MG63 (cell line): ENCODE measurements around the gene HOXB6. TPM values are rescaled to one million over a fixed set of nuclear protein-coding genes. Genes with fewer than 3 reads are reported as not detected.

ENCODE experiments used
- DNase-seq: peaks from one replicate; pipeline ENCODE4 v3.0.0-alpha.2; 2020
- H3K27me3 ChIP-seq: fragments of 250-450 bp; sonication (Bioruptor Pico); 2 replicates; pipeline ENCODE4 v1.5.1; 2020; ENCODE audit warnings: mild to moderate bottlenecking, moderate library complexity
- H3K36me3 ChIP-seq: fragments of 250-450 bp; sonication (Bioruptor Pico); 2 replicates; pipeline ENCODE4 v1.5.1; 2020; ENCODE audit warnings: mild to moderate bottlenecking, moderate library complexity
- H3K4me3 ChIP-seq: fragments of 250-450 bp; sonication (Bioruptor Pico); 2 replicates; pipeline ENCODE4 v1.5.1; 2020; ENCODE audit warnings: mild to moderate bottlenecking, moderate library complexity
- H3K9me3 ChIP-seq: fragments of 250-450 bp; sonication (Bioruptor Pico); 2 replicates; pipeline ENCODE4 v1.5.1; 2020; ENCODE audit warnings: mild to moderate bottlenecking, moderate library complexity
- total RNA-seq: library from RNA; depleted of rRNA; stranded (reverse); fragments of >200 nt; shearing (Covaris generic); gene quantifications from 2 replicates; pipeline ENCODE4 v1.2.3, GENCODE V29; 2014; ENCODE audit warnings: low replicate concordance

HOXB6 gene
- total RNA-seq, 1 experiment from 2014 or later: 7.0 TPM

DNA sequence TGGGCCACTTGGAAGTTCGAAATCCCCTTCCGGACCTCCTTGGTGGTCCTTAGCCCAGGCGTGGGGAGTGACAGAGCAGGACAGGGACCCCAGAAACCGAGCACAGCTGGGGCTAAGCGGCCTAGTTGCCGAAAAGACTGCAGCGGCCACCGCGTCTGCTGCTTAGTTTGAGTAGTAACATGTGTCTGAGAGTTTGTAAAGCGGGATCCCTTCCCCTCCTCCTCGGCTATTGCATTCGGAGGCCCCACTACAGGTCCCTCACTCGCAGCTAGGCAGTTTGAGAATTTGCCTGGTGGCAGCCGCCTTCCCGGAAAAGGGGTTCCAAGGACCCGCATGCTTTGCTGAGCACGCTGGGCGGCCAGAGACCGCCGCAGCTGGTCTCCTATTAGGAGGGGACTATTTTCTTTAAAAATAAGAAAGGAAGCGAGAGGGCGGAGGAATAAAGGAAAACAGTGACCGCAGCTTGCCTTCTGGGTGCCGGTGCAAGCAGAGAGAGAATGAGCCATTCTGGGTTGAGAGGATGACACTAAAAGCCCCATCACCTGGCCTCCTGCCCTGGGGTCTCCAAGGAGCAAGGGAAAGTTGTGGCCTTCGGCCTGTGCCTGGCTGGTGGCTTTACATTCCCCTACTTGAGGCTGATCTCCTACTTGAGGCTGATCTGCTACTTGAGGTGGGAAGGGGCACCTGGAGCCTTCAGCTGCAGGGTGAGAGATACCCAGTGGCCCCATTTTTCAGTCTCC, 10.1 kb downstream of the HOXB6 start:
- Histone ChIP-seq H3K4me3 (no peak overlapping the region), H3K27me3 (no peaks in the 10 kb centered on the region), H3K36me3 (peaks cover 49% of the 10 kb centered on the region), H3K9me3 (no peaks in the 10 kb centered on the region)
- no peak for DNase-seq

GRCh38 chr17:48593840-48594537, 10.8 kb downstream of the HOXB6 start:
- H3K36me3 ChIP-seq: peaks cover 49% of the 10 kb centered on the region
- DNase-seq: peak; percentile 88
- H3K9me3 ChIP-seq: no peaks in the 10 kb centered on the region
- H3K4me3 ChIP-seq: peak overlapping the region; percentile 28; the same call in 1 of the 2 replicates
- H3K27me3 ChIP-seq: no peaks in the 10 kb centered on the region

DNA sequence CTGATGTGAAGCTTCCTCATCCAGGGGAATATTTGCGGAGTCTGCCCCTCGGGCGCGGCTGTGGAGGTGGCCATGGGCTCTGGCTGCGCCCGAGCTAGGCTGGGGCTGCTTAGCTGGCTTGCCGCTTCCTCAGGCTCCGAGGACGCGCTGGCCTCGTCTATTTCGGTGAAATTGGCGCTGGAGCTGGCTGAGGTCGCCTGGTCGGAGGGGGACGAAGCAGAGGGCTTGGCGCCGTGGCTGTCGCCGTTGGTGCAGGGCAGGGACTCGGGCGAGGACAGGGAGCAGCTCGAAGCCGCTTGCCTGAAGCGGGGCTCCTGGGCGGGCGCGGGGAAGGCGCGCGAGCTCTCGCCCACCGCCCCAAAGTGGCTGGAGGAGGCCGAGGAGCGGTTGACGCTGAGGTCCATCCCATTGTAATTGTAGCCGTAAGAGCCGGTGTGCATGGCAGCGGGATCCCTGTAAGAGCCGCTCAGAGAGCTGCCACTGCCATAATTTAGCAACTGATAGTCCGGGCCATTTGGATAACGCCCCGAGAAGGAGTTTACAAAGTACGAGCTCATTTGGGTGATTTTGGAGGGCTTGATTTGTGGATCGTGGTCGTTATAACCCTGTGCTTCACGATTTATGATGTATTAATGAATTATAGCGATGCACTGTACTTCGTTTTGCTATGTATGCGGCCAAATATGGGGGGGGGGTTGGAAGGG, 11.5 kb downstream of the HOXB6 start, which contains the start of gene HOXB5:
Gene HOXB5 (minus strand): TSS at position 654 of the 704 bp plus-strand sequence. CDS start 97 bp downstream, at position 557.
- no peak for DNase-seq
- Histone ChIP-seq H3K9me3 (no peaks in the 10 kb centered on the region), H3K27me3 (no peaks in the 10 kb centered on the region)

GRCh38 chr17:48592577-48592976, 12.2 kb downstream of the HOXB6 start:
- Histone ChIP-seq H3K36me3 (peaks cover 49% of the 10 kb centered on the region), H3K4me3 (no peak overlapping the region), H3K9me3 (no peaks in the 10 kb centered on the region), H3K27me3 (no peaks in the 10 kb centered on the region)
- DNase-seq: no peak

More for the DNA sequence above, 11.5 kb downstream of the HOXB6 start, which contains the start of gene HOXB5:
- peak within 1 kb of the TSS; percentile 28; the same call in 1 of the 2 replicates for H3K4me3 ChIP-seq
- H3K36me3 ChIP-seq: peaks cover 49% of the 10 kb centered on the region

DNA sequence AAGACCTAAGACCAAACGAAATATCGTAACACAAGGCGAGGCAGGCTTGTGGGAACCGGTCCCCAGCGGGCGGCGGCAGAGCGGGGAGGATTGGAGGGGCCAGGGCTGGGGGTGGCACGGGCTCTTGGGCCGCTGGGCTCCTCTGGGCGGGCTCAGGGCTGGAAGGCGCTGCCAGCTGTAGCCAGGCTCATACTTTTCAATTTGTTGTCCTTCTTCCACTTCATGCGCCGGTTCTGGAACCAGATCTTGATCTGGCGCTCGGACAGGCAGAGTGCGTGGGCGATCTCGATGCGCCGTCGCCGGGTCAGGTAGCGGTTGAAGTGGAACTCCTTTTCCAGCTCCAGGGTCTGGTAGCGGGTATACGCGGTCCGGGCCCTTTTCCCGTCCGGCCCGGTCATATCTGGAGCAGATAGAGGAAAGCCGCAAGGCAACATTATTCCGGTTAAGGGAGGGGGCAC, 12.7 kb downstream of the HOXB6 start:
- Histone ChIP-seq H3K36me3 (peaks cover 48% of the 10 kb centered on the region), H3K27me3 (no peaks in the 10 kb centered on the region), H3K4me3 (no peak overlapping the region), H3K9me3 (no peaks in the 10 kb centered on the region)
- no peak for DNase-seq

GRCh38 chr17:48591255-48592056, 13.3 kb downstream of the HOXB6 start:
- H3K9me3 ChIP-seq: no peaks in the 10 kb centered on the region
- H3K36me3 ChIP-seq: peaks cover 43% of the 10 kb centered on the region
- no peaks in the 10 kb centered on the region for H3K27me3 ChIP-seq
- DNase-seq: no peak
- no peak overlapping the region for H3K4me3 ChIP-seq

DNA sequence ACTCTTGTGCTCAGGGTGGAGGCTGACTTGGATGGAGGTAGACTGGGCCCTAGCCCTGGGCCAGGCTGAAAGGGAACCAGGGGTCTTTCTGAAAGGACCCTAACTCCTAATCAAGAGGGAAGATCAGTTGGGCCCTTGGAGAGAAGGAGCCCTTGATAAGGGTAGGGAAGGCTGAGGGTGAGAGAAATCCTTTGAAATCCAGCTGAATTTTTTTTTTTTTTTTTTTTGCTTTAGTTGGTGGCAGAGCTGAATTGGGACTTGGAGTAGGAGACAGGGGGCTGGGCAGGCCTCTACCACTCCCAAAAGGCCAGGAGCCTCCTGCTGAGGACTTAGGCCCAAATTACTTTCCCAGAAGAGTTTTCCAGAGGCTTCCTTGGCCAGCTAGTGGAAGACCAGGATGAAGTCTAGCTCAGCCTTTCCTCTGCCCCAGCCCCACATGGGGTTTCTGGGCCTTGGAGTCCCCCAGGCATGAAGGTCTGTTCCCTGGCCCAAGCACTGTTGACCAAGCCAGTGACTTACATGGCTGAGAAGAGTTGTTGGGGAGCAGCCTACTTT, 14.1 kb downstream of the HOXB6 start:
- H3K4me3 ChIP-seq: no peak overlapping the region
- H3K36me3 ChIP-seq: peaks cover 35% of the 10 kb centered on the region
- no peaks in the 10 kb centered on the region for H3K9me3 ChIP-seq
- H3K27me3 ChIP-seq: no peaks in the 10 kb centered on the region
- no peak for DNase-seq

DNA sequence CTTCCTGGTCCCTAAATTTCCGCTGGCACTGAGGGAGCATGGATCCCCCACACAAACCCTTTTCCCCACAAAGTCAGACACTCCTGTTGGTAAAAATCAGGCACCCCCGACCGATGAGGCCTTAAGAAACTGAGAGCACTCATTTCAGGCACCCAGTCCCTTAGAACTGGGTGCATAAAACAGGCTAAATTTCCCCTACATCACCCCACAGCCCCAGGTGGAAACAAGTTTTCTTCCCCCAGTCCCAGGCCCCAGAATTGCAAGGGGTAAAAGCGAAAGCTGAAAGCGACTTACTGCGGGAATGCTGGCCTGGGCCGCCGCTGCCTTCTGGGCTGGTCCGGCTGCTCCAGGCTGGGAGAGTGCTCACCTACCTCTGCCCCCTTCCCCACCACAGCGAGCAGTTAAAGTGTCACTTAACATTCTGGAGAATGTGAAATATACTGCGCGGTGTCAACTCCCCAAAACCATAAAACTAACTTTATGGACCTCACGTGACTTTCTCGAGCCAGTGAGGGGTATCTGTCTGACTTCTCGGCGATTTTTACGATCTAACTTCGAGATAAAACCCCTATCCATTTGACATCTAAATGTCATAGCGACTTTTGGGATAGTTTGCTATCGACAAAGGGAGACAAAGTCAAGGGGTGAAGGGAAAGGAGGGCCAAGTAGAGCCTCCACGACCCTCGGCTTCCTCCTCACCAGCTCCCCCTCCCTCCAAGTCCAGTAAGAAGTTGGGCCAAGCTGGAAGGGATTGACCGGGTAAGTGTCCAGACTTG, 14.8 kb downstream of the HOXB6 start, which contains the start of gene HOXB3:
Gene HOXB3 (minus strand): TSS at position 411 of the 776 bp plus-strand sequence. CDS start 37,767 bp downstream, outside the sequence.
- H3K27me3 ChIP-seq: no peaks in the 10 kb centered on the region
- no peak within 1 kb of the TSS for H3K4me3 ChIP-seq
- DNase-seq: no peak
- peaks cover 29% of the 10 kb centered on the region for H3K36me3 ChIP-seq
- H3K9me3 ChIP-seq: no peaks in the 10 kb centered on the region

GRCh38 chr17:48589060-48589830, 15.5 kb downstream of the HOXB6 start:
- H3K27me3 ChIP-seq: no peaks in the 10 kb centered on the region
- no peak overlapping the region for H3K4me3 ChIP-seq
- no peaks in the 10 kb centered on the region for H3K9me3 ChIP-seq
- DNase-seq: no peak
- H3K36me3 ChIP-seq: peaks cover 22% of the 10 kb centered on the region

DNA sequence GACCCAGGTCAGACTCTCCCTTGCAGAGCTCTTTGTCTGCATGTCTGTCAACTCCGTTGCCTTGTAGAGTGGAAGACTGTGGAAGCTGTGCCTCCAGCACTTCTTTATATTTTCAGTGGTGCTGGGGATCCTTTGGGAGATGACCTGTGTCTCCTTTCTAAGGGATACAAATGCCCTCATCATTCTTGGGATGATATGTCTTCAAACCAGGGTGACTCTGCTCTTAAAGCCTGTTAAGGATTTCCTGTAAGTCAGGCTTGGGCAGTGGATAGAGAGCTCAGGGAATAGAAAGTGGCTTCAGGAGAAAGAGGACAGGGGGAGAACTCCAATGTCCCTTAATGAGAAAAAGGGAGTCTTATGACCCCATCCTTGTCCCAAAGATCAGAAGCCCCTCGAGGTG, 16.3 kb downstream of the HOXB6 start:
- DNase-seq: no peak
- Histone ChIP-seq H3K36me3 (peaks cover 20% of the 10 kb centered on the region), H3K4me3 (no peak overlapping the region), H3K9me3 (no peaks in the 10 kb centered on the region), H3K27me3 (no peaks in the 10 kb centered on the region)

DNA sequence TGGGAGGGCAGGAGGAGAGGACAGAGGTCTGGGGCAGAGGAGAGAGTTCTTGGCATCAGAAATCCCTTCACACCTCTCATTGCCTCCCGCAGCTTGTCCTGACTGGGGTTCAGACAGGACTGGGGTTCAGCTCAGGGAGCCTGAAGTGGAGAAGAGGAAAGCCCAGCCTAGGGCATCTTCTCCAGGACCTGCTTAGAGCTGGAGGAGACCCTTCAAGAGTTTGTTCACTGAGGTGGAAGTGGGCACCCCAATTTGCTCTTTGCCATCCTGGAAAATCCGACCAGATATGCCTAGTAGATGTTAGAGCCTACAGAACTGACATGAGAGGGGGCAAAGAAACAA, 16.7 kb downstream of the HOXB6 start:
- no peak overlapping the region for H3K4me3 ChIP-seq

DNA sequence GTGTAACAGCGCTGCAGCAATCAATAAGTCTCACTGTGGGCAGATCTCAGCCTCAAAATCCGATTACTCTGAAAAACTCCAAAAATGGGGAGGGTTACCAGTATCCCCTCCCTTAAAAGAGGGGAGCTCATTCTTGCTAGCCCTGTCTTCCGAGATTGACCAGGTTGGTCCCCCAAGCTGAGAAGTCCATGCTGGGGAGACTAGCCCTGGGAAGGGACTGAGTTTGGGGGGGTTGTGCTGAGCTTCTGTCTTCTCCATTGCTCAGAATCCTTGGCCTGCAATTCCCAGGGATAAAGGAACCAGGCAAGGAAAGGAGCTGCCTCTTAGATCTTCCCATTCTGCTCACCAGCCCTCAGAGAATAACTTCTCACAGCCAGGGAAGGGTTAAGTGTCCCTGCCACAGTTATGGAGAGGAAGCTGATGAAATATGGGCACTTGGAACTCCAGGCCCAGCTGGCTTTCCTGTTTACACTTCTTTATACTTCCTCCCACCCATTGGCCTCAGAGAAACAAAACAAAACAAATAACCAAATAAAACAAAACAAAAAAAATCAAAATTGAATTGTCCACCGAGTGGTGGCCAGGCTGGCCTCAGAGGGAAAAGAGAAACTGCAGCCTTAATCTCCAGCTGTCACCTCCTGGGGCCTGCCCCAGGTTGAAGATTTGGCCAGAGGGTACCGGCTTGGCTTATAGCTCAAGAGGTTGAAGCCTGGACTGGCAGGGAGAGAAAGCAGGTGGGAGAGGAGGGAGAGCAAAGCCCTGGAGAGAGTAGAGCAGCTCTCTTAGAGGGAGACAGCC, 17.3 kb downstream of the HOXB6 start:
- Histone ChIP-seq H3K9me3 (no peaks in the 10 kb centered on the region), H3K36me3 (peaks cover 13% of the 10 kb centered on the region), H3K27me3 (no peaks in the 10 kb centered on the region), H3K4me3 (no peak overlapping the region)
- DNase-seq: no peak

More for the DNA sequence above, 16.7 kb downstream of the HOXB6 start:
- Histone ChIP-seq H3K9me3 (no peaks in the 10 kb centered on the region), H3K27me3 (no peaks in the 10 kb centered on the region), H3K36me3 (peaks cover 17% of the 10 kb centered on the region)
- no peak for DNase-seq

DNA sequence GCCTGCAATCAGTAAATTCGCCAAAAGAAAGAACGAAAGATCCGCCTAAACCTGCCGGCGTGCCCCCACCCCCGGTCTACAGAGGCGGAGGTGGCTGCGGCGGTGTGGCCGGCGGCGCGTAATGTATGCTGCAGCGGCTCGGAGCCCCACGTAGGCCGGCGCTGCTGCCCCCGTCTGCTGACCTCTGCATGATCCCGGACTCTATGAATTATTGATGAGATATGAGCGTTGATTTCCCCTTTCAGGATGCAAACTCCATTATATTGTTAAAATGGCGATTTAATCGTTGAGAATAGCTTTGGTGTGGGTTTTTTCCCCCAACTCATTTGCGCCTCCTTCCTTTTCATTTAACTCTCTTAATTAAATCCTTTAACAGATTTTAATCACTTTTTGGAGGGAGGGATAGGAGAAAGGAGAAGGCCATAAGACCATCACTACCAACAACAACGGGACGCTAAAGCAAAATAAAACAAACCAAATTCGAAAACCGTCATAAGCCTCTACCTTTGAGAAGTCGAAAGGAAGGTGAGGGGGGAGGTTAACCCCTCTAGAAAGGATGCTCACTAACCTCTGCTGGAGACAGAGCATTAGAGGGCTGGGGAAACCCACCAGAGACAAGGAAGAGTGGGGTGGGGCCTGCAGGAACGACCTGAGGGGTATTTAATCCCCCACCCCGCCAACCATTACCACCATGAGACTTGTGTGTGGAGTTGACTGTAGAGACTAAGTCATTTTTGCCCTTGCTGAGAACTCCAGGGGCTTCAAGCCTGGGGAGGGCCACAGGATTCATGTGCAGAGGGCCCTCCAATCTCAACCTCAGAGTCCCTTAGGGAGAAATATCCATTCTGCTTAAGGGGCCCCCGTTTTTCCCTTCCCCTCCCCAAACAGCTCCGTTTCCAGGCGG, 18.2 kb downstream of the HOXB6 start:
- Histone ChIP-seq H3K27me3 (no peaks in the 10 kb centered on the region), H3K36me3 (peaks cover 8% of the 10 kb centered on the region), H3K9me3 (no peaks in the 10 kb centered on the region), H3K4me3 (no peak overlapping the region)
- no peak for DNase-seq
